Stimulated activated naive CD4-positive, alpha-beta T cell treated with Interleukin-2 at 50 U/mL for 16 hours (primary cell): ENCODE measurements around the gene CD69.

Experiments
- DNase-seq: peaks from one replicate; lab custom pipeline; 2025; lab: John Stamatoyannopoulos, UW

CD69 gene

DNA sequence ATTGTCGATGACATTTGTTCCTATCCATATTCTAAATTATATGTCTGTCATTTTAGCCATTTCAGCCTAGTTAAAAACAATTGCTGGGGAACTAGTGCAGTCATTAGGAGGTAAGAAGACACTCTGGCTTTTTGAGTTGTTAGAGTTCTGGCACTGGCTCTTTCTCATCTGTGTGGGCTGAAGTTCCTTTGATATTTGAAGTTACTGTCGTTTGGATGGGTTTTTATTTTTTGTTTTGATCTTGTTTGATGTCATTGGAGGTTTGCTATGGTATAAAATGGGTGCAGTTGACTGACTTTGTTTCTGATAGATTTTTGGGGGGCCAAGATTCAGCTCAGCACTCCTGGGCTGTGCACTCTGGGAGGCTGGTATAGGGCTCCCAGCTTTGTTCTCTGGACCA is 20.7 kb upstream of the CD69 start:
- no peak for DNase-seq

DNA sequence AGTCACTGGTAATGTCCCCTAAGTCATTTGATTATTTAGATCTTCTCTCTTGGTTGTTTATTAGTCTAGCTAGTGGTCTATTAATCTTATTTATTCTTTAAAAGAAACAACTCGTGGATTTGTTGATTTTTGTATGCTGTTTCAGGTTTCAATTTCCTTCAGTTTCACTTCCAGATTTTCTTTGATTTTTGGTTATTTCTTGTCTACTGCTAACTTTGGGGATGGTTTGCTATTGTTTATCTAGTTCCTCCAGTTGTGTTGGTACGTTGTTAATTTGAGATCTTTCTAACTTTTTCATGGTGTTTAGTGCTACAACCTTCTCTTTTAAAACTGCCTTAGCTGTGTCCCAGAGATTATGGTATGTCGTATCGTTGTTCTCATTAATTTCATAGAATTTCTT is 18.5 kb upstream of the CD69 start:
- DNase-seq, result no peak

DNA sequence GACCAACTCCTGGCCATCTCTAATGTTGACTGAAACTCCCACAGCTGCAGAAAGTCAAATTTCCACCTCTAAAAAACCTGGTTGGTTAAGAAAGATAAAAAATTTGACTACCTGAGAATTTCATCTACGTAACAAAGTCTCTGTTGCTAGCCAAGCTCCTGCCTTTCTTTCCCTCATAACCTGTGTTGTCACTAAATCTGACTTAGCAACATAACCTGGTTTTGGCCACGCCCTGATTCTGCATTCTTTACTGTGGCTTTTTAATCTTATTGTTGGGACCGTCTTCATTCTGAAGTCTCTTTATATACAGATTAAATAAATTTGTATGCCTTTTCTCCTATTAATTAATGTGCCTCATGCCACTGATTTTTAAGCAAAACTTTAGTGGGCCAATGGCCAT is 16.1 kb upstream of the CD69 start:
- no peak for DNase-seq

DNA sequence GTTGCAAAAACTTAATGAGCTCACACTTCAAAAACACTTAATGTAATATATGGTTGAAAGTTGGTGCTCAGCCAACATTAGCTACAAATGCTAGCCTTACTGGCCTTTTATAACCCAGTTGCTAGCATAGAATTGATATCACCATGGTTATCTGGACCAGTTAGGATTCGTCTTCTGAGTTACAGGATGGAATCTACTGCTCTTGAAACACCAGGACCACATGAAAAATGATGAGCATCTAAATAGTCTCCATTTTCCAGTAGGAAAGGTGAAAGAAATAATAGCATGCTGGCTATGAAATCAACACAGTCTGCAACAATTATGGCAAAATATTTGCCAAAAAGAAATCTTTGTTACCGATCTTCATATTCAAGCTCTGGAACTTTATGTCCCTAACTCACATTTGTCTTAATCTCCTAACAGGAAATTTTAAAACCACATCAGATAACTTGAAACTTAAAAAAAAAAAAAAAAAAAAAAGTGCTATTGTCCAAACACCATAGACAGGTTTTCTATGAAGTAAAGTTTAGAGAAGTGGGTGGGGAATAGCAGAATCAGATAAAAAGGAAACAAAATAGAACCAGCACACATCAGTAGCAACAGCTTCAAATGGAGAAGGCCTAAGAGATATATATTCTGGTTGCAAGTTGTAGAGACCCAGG is 12.6 kb upstream of the CD69 start:
- DNase-seq, result no peak

DNA sequence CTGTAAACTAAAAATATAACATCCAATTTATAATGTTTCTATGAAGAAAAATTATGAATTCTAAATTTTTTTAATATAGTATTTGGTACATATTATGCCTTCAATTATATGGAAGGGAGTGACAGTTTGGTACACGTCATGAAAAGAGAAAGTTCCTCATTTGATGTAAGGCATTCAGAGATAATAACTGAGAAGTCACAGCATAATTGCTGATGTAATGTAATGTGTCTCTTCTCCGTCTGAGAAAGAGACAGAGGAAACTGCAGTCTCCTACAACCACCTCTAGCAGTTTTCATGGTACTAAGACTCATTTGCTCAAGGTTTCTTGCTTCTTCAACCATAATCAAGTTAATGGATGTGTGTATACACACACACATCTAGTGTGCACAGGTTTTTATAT is 2.3 kb upstream of the CD69 start:
- DNase-seq, result no peak

DNA sequence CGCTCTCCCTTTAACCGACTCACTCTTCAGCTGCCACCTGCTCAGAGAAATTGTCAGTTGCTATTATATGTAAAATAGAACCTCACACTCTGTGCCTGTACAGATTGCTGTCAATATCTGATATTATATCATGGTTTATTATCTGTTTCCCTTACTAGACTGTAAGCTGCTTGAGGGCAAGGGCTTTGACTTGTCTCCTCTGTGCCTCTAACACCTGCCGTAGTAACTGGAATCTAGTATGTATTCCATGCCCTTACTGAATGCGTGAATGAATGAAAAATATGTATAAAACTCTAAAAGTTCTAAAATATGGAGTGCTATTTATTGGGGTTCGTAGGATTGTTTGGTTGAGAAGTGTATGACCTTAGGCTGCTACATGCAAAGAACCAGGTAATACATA is 1.7 kb upstream of the CD69 start:
- DNase-seq, result no peak

DNA sequence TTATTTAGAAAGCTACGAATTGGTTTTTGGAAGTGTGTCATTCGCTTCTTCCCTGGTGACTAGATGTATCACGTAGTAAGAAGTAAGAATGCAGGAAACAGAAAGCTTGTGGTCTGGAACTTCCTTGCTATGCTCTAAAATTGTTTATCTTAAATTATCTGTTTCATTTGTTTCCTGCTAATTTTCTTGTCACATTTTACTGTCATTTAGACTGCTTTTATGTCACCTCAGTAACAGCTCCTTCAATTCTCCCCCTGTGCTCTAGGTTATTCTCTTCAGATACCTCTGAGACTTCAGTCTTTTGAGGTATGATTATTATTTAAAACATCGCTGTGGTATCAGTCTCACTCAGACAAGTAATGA is 699 bp upstream of the CD69 start:
- no peak for DNase-seq

DNA sequence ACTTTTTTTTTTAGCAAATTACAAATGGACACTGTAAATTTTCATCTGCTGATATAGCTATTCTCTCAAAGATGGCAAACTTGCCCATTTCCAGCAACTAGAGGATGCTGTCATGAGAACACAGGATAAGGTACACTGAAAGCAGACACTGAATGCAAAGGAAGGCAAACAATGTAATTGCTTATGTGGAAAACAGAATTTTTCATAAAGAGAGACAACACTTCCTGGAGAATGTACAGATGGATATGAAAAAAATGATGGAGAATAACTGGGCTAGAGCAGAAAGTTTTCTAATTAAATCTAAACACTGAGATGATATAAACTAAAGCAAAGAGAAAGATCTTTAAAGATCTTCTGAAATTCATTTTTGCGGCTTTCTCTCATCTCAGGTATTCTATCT is 581 bp downstream of the CD69 start:
- DNase-seq, result no peak

DNA sequence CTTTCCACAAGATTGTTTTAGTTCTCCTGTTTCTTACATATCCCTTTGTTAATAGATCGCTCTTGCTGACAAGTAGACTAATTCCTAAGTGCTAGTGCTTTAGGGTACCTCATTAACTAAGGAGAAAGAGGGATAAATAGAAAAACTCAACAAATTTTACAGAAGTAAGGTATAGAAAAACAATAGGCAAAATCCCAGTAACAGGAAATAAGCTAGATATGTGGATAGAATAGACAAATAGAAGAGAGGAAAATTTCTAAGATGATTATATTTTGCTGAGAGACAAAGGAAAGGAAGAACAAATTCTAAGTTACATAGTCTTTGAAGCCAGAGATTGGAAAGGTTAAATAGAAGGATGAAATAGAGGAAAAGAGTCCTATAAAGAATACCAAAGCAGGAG is 1.0 kb downstream of the CD69 start:
- no peak for DNase-seq

DNA sequence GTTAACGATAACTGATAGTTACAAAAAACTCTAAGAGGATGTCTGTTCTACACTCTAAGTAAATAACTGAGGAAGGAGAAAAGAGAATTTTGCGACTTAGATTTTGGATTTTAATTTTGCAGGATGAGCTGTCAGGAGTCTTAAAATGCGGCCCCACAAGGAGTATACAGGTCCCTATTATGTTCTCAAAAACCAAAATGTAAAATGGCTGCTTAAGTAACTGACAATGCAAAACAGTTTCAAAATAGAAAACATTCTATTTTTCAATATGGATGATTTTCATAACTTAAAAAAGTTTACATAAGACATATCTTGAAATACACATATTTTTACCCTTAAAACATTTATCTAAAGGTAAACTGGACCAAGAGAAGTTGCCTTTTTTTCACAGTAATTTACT is 2.6 kb downstream of the CD69 start:
- no peak for DNase-seq

DNA sequence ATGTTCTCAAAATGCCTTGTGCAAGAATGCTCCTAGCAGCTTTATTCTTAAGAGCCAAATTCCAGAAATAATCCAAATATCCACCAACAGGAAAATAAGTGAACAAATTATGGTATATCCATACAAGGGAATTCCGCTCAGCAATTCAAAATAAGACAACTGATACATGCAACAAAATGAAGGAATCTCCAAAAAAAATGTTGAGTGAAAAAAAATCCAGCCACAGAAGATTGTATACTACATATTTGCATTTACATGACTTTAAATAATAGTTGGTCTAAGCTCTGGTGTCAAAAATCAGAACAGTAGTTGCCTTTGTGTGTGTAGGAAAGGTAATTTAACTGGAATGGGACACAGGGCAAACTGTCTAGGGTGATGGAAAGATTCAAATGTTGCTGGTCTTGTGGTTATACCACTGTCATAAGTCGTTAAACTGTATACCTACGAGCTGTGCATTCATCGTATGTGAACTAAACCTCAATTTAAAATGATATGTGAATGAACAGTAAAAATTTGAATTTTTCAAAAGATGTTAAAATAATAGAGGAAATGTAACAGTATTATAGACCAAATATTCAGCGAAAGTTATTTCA is 3.2 kb downstream of the CD69 start:
- no peak for DNase-seq

DNA sequence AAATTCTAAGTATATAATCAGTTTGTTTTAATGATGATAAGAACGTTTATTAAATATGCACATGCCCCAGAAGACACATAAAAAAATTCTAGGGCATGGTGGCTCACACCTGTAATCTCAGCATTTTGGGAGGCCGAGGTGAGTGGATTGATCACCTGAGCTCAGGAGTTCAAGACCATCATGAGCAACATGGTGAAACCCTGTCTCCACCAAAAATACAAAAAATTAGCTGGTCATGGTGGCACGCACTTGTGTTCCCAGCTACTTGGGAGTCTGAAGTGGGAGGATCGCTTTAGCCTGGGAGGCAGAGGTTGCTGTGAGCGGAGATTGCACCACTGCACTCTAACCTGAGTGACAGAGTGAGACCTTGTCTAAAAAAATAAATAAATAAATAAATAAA is 4.0 kb downstream of the CD69 start:
- no peak for DNase-seq

DNA sequence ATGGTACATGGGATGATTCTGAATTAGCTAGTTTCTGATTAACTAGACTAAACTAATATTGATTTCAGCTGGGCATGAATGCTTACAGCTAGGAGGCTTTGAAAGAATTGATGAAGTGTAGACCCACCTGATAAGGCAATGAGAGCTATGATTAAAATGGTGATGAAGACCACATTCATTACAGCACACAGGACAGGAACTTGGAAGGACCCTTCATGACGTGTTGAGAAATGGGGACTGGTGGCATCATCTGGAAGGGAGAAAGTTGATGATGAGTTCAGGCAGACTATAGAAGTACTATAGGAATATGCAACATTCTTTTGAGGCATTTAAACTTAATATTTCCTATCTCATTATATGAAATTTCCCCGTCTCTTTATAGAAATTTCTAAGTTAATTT is 4.5 kb downstream of the CD69 start:
- no peak for DNase-seq

DNA sequence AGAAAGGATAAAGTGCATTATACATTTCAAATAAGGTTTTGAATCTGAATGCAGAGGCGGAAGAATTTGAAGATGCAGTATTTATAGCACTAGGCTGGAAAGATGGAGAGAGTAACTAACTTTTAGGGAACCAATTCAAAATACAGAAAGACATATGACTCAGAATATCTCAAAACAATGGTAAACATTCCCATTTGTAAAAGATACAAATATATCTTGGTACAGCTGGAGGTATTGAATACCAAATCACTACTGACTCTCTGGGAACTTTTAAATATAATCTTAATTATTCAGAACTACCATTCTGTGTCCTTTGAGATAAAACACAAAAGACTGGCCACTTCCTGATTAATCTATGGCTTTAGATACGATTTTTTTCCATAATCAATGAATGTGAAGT is 5.1 kb downstream of the CD69 start:
- no peak for DNase-seq

DNA sequence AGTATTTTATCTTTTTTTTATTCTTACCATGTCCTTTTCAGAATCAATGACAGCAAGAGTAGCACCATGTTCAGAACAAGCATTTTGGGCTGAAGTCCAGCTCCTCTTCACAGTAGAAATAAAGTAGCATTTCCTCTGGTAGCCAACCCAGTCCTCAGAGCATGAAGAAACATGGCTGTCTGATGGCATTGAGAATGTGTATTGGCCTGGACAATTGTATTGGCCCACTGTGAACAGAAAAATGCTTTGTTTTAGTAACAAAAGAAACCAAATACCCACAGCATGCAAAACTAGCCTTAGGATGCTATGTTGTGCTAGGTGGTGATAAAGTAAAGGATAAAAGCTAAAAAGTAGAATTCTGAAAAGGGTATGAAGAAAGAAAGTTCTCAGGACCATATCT is 5.7 kb downstream of the CD69 start:
- no peak for DNase-seq

DNA sequence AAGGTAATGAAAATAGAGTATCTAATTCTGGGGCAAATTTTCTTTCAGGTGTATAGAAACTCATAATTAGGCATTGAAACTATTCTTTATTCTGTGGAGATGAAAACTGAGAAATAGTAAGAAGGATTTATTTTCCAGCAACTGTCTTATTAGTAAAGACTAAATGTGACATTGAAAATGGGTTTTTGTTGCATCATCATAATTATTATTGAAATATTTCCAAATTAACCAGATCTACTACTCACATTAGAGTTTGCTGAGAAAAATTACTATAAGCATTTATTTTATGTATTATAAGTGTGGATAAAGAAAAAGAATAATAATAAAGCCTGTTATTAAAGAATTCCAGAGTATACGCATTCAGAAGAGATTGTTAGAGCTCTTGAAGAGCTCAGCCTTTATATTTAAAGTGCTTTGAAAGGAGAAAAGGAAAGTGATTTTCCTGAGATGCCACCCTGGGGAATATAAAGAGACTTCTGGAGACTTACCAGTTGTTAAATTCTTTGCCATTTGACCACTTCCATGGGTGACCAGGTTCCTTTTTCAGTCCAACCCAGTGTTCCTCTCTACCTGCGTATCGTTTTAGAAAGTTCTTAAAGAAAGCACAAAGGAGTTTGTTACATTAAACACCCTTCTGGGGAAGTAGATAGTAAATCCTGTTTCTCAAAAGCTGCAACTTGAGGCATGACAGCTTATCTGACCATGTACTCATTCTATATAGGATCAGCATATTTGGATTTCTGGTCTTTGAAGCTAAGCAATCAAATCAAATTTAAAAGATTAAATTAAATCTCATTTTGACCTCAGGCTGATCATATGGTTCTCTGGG is 6.4 kb downstream of the CD69 start:
- no peak for DNase-seq

DNA sequence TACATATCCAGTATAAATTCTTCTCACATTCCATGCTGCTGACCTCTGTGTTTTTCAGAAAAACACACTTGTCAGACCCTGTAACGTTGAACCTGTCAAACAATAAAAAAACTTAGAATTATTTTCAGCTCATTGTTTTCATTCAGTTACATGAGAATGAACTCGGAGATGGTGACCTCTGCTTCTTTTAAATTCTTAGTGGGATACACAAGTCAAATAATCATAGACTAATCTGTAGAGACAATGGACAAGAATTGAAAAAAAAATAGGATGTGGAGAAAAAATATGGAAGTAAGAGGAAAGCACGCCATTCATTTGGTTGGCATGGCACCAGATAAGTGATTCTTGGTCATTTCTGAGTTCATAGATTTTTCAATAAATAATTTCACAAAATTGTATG is 7.2 kb downstream of the CD69 start:
- no peak for DNase-seq

DNA sequence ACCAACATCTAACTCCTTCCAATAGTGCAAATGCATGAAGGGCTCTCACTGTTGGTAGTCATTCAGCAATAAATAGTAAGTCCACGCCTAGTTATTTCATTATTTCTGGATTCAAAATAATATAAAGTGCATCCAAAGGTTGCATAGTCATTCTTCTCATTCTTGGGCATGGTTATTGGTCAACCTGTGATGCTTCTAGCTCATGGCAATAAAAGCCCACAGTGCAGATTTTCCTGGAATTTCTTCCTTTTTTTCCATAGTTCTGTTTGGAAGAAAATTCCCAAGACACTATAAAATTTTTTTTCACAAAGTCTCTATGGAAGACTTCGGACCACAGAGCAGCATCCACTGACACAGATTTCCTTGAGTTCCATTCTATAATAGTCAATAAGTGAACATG is 7.6 kb downstream of the CD69 start:
- no peak for DNase-seq

DNA sequence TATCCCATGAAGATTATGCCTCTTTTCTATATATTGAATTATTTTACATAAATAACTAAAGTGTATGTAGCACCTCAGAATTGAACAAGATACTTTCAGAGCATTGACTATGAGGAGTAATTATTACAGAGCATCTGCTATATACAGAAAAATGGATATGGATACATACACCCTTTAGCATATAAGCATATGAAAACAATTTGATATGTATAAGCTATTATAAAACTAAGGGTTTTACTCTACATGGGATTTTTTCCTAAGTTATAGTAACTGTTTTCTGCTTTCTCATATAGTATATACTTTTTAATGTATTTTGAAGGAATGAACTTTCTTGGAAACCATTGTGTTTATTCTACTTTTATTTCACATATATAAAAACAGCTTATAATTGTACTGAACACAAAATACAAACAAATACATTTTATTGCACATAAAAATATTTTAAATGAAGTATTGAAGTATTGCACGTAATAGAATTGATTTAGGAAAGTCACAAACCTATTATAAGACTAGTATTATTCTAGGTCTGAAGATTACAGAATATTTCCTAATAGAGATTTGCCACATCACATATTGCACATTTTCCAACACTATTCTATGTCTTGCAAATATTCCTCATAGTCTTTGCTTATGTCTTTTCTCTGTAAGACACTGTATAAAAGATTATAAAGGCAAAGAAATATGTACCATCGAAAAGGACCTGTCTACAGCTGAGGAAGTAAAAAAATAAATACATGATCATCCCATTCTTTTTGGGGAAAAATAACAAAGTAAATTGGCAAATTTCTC is 8.4 kb downstream of the CD69 start:
- no peak for DNase-seq

DNA sequence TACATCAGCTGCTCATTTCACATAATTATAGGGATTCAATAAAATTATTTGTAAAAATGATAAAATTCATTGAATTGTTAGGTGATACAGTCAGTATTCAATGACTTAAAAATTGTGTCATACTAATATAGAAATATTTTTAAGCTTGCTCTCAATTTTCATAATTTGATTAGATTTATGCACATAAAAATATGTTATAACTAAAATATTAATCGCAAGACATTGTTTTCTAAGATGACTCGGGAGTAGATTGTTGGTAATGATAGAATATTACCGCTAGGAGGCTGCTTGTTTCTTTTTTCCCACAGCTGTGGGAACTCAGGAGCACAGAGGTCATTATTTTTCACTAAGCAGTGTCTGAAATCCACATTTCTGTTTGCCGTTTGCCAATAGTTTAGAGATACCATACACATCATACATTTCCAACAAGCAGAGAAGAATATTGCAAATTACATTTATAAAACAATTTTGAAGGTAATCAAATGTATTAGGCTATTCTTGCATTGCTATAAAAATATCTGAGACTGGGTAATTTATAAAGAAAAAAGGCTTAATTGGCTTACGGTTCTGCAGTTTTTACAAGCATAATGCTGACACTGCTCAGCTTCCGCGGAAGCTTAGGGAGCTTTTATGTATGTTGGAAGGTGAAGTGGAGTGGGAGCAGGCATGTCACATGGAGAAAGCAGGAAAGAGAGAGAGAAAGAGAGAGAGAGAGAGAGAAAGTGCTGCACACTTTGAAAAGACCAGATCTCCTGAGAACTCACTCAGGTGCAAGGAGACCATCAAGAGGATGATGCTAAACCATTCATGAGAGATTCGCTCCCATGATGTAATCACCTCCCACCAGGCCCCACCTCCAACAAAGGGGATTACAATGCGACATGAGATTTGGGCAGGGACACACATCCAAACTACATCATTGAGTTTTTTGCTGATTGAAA is 9.2 kb downstream of the CD69 start:
- peak; percentile 37 for DNase-seq
